ENCODE data around the gene MBP.

MBP gene

GRCh38 chr18:76984193-76985155, 148.1 kb downstream of the MBP start:
- Histone ChIP-seq H2AFZ (ENCODE audit: low read depth) (no peak overlapping the region), H3K4me2 (no peak overlapping the region)

DNA sequence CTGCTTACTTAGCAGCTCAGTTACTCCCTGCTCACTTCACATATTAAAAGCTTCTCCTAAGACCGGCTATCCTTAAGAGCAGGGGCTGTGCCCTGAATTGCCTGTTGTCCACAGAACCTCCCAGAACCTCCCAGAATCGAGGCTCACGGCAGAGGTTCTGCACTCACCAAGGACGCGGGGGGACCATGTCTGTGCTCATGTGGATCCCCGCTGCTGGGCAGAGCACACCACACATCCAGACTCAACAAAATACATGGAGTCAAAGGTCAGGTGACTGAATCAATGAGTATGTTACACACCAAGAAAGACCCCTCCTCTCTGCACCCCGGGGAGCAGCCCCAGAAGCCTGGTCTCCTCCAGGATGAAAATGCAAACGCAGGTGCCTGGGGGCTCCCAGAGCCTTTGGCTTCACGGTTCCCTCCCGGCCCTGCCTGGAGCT, 149.0 kb downstream of the MBP start:
- Histone ChIP-seq H2AFZ (ENCODE audit: low read depth) (0 out of 2 replicates have a peak overlapping the region, but pooled peaks have one; percentile 13), H3K4me1 (ENCODE audit: low read depth, poor library complexity, severe bottlenecking) (no peaks in the 10 kb centered on the region), H3K27me3 (ENCODE audit: insufficient read depth, low read depth) (no peaks in the 10 kb centered on the region), H3K27ac (no peak overlapping the region), H3K9ac (no peak overlapping the region), H3K36me3 (ENCODE audit: insufficient read depth) (no peaks in the 10 kb centered on the region), H3K4me2 (no peak overlapping the region), H3K79me2 (ENCODE audit: insufficient read depth, low read depth) (no peaks in the 10 kb centered on the region), H3K4me3 (IDR thresholded peaks at IDR 0.05; ENCODE audit: insufficient read depth, low read depth, low read length) (no peak overlapping the region), H4K20me1 (ENCODE audit: insufficient read depth) (no peaks in the 10 kb centered on the region)
- TF ChIP-seq CTCF (conservative IDR thresholded peaks at IDR 0.05; ENCODE audit: low read depth, low read length): peak; percentile 44

More at GRCh38 chr18:76984193-76985155, 148.1 kb downstream of the MBP start:
- Histone ChIP-seq H3K27me3 (ENCODE audit: insufficient read depth, low read depth) (no peaks in the 10 kb centered on the region), H4K20me1 (ENCODE audit: insufficient read depth) (no peaks in the 10 kb centered on the region), H3K79me2 (ENCODE audit: insufficient read depth, low read depth) (no peaks in the 10 kb centered on the region), H3K4me3 (IDR thresholded peaks at IDR 0.05; ENCODE audit: insufficient read depth, low read depth, low read length) (no peak overlapping the region), H3K27ac (no peak overlapping the region), H3K4me1 (ENCODE audit: low read depth, poor library complexity, severe bottlenecking) (no peaks in the 10 kb centered on the region), H3K36me3 (ENCODE audit: insufficient read depth) (no peaks in the 10 kb centered on the region), H3K9ac (no peak overlapping the region)
- TF ChIP-seq CTCF (conservative IDR thresholded peaks at IDR 0.05; ENCODE audit: low read depth, low read length): no peak

- no peaks in the 10 kb centered on the region for H4K20me1 ChIP-seq (ENCODE audit: insufficient read depth)
- no peaks in the 10 kb centered on the region for H3K27me3 ChIP-seq (ENCODE audit: insufficient read depth, low read depth)
- H3K27ac ChIP-seq: no peak overlapping the region
- no peaks in the 10 kb centered on the region for H3K79me2 ChIP-seq (ENCODE audit: insufficient read depth, low read depth)
- no peaks in the 10 kb centered on the region for H3K36me3 ChIP-seq (ENCODE audit: insufficient read depth)
- H3K4me1 ChIP-seq (ENCODE audit: low read depth, poor library complexity, severe bottlenecking): no peaks in the 10 kb centered on the region
- H3K9ac ChIP-seq: no peak overlapping the region
- peak; percentile 97 for TF ChIP-seq CTCF (conservative IDR thresholded peaks at IDR 0.05; ENCODE audit: low read depth, low read length)
- H3K4me3 ChIP-seq (IDR thresholded peaks at IDR 0.05; ENCODE audit: insufficient read depth, low read depth, low read length): no peak overlapping the region
- peak overlapping the region; percentile 13; the same call in 1 of the 2 replicates for H2AFZ ChIP-seq (ENCODE audit: low read depth)
- peak overlapping the region; percentile 9 for H3K4me2 ChIP-seq
Observed at GRCh38 chr18:76982841-76983583, 149.6 kb downstream of the MBP start.

- H3K36me3 ChIP-seq (ENCODE audit: insufficient read depth): no peaks in the 10 kb centered on the region
- H3K79me2 ChIP-seq (ENCODE audit: insufficient read depth, low read depth): no peaks in the 10 kb centered on the region
- no peak overlapping the region for H2AFZ ChIP-seq (ENCODE audit: low read depth)
- no peaks in the 10 kb centered on the region for H3K27me3 ChIP-seq (ENCODE audit: insufficient read depth, low read depth)
- H3K27ac ChIP-seq: no peak overlapping the region
- H3K4me2 ChIP-seq: no peak overlapping the region
- H3K9ac ChIP-seq: no peak overlapping the region
- TF ChIP-seq CTCF (conservative IDR thresholded peaks at IDR 0.05; ENCODE audit: low read depth, low read length): no peak
- no peaks in the 10 kb centered on the region for H4K20me1 ChIP-seq (ENCODE audit: insufficient read depth)
- H3K4me1 ChIP-seq (ENCODE audit: low read depth, poor library complexity, severe bottlenecking): no peaks in the 10 kb centered on the region
- no peak overlapping the region for H3K4me3 ChIP-seq (IDR thresholded peaks at IDR 0.05; ENCODE audit: insufficient read depth, low read depth, low read length)
Observed at GRCh38 chr18:76982038-76982437, 150.5 kb downstream of the MBP start.
